DOHH2 (cell line): ENCODE data around the gene THRB.

Source experiments
- H3F3A ChIP-seq: fragments of 200-600 bp; sonication (generic), shearing (Covaris generic); 2 replicates; pipeline ENCODE4 v1.6.0; 2016; ENCODE audit warnings: antibody characterized with exemption, mild to moderate bottlenecking; ENCODE audit not compliant: control insufficient read depth, insufficient read depth
- H3K27ac ChIP-seq: fragments of 200-600 bp; sonication (generic); 2 replicates; pipeline ENCODE4 v1.5.1; 2014; ENCODE audit warnings: low read depth, mild to moderate bottlenecking, low read length, moderate library complexity
- H3K27me3 ChIP-seq: fragments of 200-600 bp; sonication (generic); 2 replicates; pipeline ENCODE4 v1.6.1; 2014; ENCODE audit warnings: mild to moderate bottlenecking, low read length, mixed read lengths; ENCODE audit not compliant: control insufficient read depth
- H3K36me3 ChIP-seq: fragments of 200-600 bp; sonication (generic); 2 replicates; pipeline ENCODE4 v1.6.1; 2014; ENCODE audit warnings: mild to moderate bottlenecking, low read length, moderate library complexity, mixed read lengths; ENCODE audit not compliant: control insufficient read depth
- H3K4me1 ChIP-seq: fragments of 200-600 bp; sonication (generic); 2 replicates; pipeline ENCODE4 v1.6.1; 2014; ENCODE audit warnings: mild to moderate bottlenecking, low read length, mixed read lengths; ENCODE audit not compliant: control insufficient read depth
- H3K4me2 ChIP-seq: fragments of 200-600 bp; sonication (generic); 2 replicates; pipeline ENCODE4 v1.6.0; 2014; ENCODE audit warnings: mild to moderate bottlenecking, low read length, moderate library complexity
- H3K4me3 ChIP-seq: fragments of 200-600 bp; sonication (generic); 2 replicates; pipeline ENCODE4 v1.5.1; 2014; ENCODE audit warnings: mild to moderate bottlenecking, low read length, mixed read lengths
- H3K79me2 ChIP-seq: fragments of 200-600 bp; sonication (generic); 2 replicates; pipeline ENCODE4 v1.6.1; 2014; ENCODE audit warnings: mild to moderate bottlenecking, low read length, mixed read lengths; ENCODE audit not compliant: control insufficient read depth
- H3K9me2 ChIP-seq: fragments of 200-600 bp; sonication (generic); replicated peaks from 2 replicates; pipeline ENCODE4 v1.6.1; 2014; ENCODE audit warnings: mild to moderate bottlenecking, low read length, mixed read lengths; ENCODE audit not compliant: control insufficient read depth
- H3K9me3 ChIP-seq: fragments of 200-600 bp; sonication (generic); 2 replicates; pipeline ENCODE4 v1.6.1; 2014; ENCODE audit warnings: antibody characterized with exemption, low read length, mixed read lengths; ENCODE audit not compliant: control insufficient read depth, insufficient read depth
- H4K20me1 ChIP-seq: fragments of 200-600 bp; sonication (generic); 2 replicates; pipeline ENCODE4 v1.6.0; 2014; ENCODE audit warnings: low read depth, mild to moderate bottlenecking, antibody characterized with exemption, low read length, moderate library complexity; ENCODE audit not compliant: control insufficient read depth, insufficient read depth
- EZH2phosphoT487 ChIP-seq: fragments of 200-600 bp; sonication (generic); IDR thresholded peaks from 2 replicates; pipeline ENCODE4 v1.6.1; 2017; ENCODE audit warnings: borderline replicate concordance, mild to moderate bottlenecking, antibody characterized with exemption, low read length, moderate library complexity, mixed read lengths
- TF ChIP-seq, protein P1 (sequence below): fragments of 200-600 bp; sonication (generic); IDR thresholded peaks from one replicate; pipeline ENCODE4 v1.5.1; 2014; ENCODE audit warnings: antibody characterized with exemption, mild to moderate bottlenecking, low read depth, low read length; ENCODE audit not compliant: poor library complexity, severe bottlenecking

The THRB gene

DNA sequence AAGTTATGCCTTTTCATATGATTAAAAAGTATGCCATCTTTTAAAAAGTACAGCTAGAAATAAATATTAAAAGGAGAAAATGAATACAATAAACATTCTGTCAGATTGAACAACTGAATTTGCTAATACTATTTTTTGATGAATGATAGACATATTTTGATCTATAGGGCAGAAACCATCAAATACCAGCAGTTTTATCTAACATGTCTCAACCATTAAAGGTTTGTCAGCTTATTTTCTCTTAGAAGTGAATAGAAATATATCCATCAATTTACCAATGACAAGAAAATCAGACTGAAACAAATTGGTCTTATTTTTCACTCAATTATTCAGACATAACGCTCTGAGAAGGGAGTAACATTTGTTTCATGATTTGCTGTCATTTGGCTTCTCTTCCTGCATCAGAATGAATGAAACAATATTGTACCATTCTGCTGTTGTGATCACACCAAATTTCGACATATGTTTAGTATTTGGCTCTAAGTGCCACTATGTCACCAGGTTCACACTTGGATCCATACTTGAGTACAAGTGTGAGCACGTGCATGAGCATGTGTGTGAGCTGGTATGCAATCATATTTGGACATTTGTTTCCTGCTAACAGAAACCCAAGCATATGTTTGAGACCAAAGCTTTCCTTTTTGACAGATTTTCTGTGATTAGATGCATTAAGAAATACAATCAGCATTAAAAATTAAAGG, 86.5 kb downstream of the THRB start:
- Histone ChIP-seq H3K9me2 (no peaks in the 10 kb centered on the region), H3K4me2 (no peak overlapping the region), H3K27me3 (no peaks in the 10 kb centered on the region), H3K27ac (no peak overlapping the region), H3K79me2 (no peaks in the 10 kb centered on the region), H3K4me3 (no peak overlapping the region), H4K20me1 (no peaks in the 10 kb centered on the region), H3K36me3 (no peaks in the 10 kb centered on the region), H3K4me1 (no peaks in the 10 kb centered on the region), H3F3A (no peaks in the 10 kb centered on the region), H3K9me3 (no peaks in the 10 kb centered on the region)
- TF ChIP-seq, protein P1, sequence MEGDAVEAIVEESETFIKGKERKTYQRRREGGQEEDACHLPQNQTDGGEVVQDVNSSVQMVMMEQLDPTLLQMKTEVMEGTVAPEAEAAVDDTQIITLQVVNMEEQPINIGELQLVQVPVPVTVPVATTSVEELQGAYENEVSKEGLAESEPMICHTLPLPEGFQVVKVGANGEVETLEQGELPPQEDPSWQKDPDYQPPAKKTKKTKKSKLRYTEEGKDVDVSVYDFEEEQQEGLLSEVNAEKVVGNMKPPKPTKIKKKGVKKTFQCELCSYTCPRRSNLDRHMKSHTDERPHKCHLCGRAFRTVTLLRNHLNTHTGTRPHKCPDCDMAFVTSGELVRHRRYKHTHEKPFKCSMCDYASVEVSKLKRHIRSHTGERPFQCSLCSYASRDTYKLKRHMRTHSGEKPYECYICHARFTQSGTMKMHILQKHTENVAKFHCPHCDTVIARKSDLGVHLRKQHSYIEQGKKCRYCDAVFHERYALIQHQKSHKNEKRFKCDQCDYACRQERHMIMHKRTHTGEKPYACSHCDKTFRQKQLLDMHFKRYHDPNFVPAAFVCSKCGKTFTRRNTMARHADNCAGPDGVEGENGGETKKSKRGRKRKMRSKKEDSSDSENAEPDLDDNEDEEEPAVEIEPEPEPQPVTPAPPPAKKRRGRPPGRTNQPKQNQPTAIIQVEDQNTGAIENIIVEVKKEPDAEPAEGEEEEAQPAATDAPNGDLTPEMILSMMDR = no peak
- TF ChIP-seq EZH2phosphoT487 = no peak

DNA sequence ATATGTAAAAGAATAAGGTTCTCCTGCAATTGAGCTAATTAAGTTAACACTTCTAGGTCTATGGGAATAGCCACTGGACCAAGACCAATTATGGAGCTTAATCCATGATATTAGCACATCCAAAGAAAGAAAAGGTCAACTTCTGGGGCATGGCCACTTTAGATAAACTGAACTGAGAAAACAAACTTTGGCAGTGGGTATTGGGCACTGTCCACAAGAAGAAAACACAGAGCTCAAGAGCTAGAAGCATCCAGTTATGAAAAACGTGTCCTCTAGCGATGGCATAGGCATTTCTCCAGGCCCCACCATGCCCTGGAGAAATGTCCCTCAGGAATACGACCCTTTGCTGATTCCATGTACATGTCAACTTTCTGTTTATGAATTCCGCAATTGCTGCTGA, 87.8 kb downstream of the THRB start:
- Histone ChIP-seq H3K79me2 (no peaks in the 10 kb centered on the region), H3K4me2 (no peak overlapping the region), H3F3A (no peaks in the 10 kb centered on the region), H3K9me2 (no peaks in the 10 kb centered on the region), H3K27ac (no peak overlapping the region), H3K9me3 (no peaks in the 10 kb centered on the region), H3K36me3 (no peaks in the 10 kb centered on the region), H3K4me1 (no peaks in the 10 kb centered on the region), H3K27me3 (no peaks in the 10 kb centered on the region), H4K20me1 (no peaks in the 10 kb centered on the region), H3K4me3 (no peak overlapping the region)
- no peak for TF ChIP-seq EZH2phosphoT487
- TF ChIP-seq, protein P1 = no peak

DNA sequence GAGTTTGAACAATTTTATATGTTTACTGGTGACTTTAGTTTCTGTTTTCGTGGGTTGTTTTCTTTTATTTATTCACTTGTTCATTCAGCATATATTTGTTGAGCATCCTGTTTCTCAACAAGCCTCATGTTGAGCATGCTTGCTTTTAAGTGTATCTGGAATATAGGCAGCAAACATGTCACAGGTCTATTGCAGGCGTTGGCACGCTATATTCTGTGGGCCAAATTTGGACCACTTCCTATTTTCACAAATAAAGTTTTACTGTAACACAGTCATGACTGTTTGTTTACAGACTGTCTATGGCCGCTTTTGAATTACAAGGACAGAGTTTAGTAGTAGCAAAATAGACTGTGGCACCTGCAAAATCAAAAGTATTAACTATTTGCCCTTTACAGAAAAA, 89.6 kb downstream of the THRB start:
- Histone ChIP-seq H3K79me2 (no peaks in the 10 kb centered on the region), H3K4me3 (no peak overlapping the region), H3K9me3 (no peaks in the 10 kb centered on the region), H3K4me2 (no peak overlapping the region), H3K36me3 (no peaks in the 10 kb centered on the region), H3F3A (no peaks in the 10 kb centered on the region), H4K20me1 (no peaks in the 10 kb centered on the region), H3K4me1 (no peaks in the 10 kb centered on the region), H3K27ac (no peak overlapping the region), H3K9me2 (no peaks in the 10 kb centered on the region), H3K27me3 (no peaks in the 10 kb centered on the region)
- no peak for TF ChIP-seq EZH2phosphoT487
- TF ChIP-seq, protein P1 = no peak
